GM12891 (cell line): ENCODE measurements around the gene USP17L29.
"Not testable (repeated sequence)": the region's sequence is repeated elsewhere in the genome, so short reads cannot be mapped to it uniquely, and the experiment has no call there.

Experiments used
- PAX5 ChIP-seq: IDR thresholded peaks from 2 replicates; pipeline ENCODE4 v1.6.1; 2011; ENCODE audit warnings: low read length, moderate library complexity, mild to moderate bottlenecking; ENCODE audit not compliant: insufficient read depth, severe bottlenecking
- POLR2A ChIP-seq: IDR thresholded peaks from 2 replicates; pipeline ENCODE4 v1.6.1; 2011; ENCODE audit warnings: low read depth, low read length, control low read depth
- POLR2AphosphoS5 ChIP-seq: IDR thresholded peaks from 2 replicates; pipeline ENCODE4 v1.6.1; 2011; ENCODE audit warnings: low read depth, low read length, control low read depth
- POU2F2 ChIP-seq: IDR thresholded peaks from 2 replicates; pipeline ENCODE4 v1.6.1; 2011; ENCODE audit warnings: low read depth, mild to moderate bottlenecking, control low read depth, low read length, moderate library complexity
- SPI1 ChIP-seq: IDR thresholded peaks from 2 replicates; pipeline ENCODE4 v1.6.1; 2011; ENCODE audit warnings: low read depth, low read length, control low read depth
- TAF1 ChIP-seq: IDR thresholded peaks from 2 replicates; pipeline ENCODE4 v1.6.1; 2011; ENCODE audit warnings: low read depth, low read length, control low read depth

DNA sequence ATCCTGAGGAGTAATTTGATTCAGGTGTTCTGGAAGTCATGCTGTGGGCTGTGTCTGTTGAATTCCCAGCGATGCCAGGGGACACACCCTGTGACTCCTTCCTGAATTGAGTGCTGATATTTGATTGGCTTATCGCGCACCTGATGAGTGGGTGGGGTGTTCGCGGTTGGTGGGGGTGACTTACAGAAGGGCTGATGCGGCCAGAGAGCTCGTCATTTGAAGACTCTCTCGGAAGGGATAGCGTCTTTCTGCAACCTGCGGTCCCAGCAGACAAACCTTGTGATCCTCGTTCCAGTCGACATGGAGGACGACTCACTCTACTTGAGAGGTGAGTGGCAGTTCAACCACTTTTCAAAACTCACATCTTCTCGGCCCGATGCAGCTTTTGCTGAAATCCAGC lies 23.8 kb upstream of the USP17L29 start, which contains the start of gene USP17L25:
- not testable (repeated sequence) for TF ChIP-seq POLR2A, POLR2AphosphoS5, TAF1, SPI1, POU2F2, PAX5
